ENCODE data around the gene GMIP.

Gene GMIP

GRCh38 chr19:19579533-19580361, 63.7 kb downstream of the GMIP start:
- no peak overlapping the region for H3K4me3 ChIP-seq (ENCODE audit: low read depth, low read length)
- TF ChIP-seq CTCF (IDR thresholded peaks at IDR 0.05; ENCODE audit: borderline replicate concordance, insufficient read depth, low read depth, low read length), result no peak
